ENCODE data around the gene PCDHB9.
"Not testable (repeated sequence)": the region's sequence is repeated elsewhere in the genome, so short reads cannot be mapped to it uniquely, and the experiment has no call there.

PCDHB9 gene

GRCh38 chr5:141188682-141189081 is 1.7 kb downstream of the PCDHB9 start:
- not testable (repeated sequence) for DNase-seq (ENCODE audit: low read depth)

GRCh38 chr5:141189131-141189530 is 2.2 kb downstream of the PCDHB9 start:
- DNase-seq (ENCODE audit: low read depth): not testable (repeated sequence)

- no peak for DNase-seq (ENCODE audit: low read depth)
Measured at GRCh38 chr5:141192110-141192725, 5.3 kb downstream of the PCDHB9 start, which contains the start of gene PCDHB10. Gene PCDHB10 (plus strand): TSS chr5:141192353. CDS start chr5:141192553, 200 bp downstream.

- not testable (repeated sequence) for DNase-seq (ENCODE audit: low read depth)
Measured at GRCh38 chr5:141194332-141194731, 7.4 kb downstream of the PCDHB9 start.

- no peak for DNase-seq (ENCODE audit: low read depth)
Measured at GRCh38 chr5:141196363-141196762, 9.4 kb downstream of the PCDHB9 start.

- DNase-seq (ENCODE audit: low read depth): no peak
Measured at GRCh38 chr5:141199359-141200235, 12.6 kb downstream of the PCDHB9 start, which contains the start of gene PCDHB11. Gene PCDHB11 (plus strand): TSS chr5:141199627. CDS start chr5:141199775, 148 bp downstream.

- not testable (repeated sequence) for DNase-seq (ENCODE audit: low read depth)
Measured at GRCh38 chr5:141201126-141201525, 14.2 kb downstream of the PCDHB9 start.

GRCh38 chr5:141201646-141202045 is 14.7 kb downstream of the PCDHB9 start:
- not testable (repeated sequence) for DNase-seq (ENCODE audit: low read depth)

- no peak for DNase-seq (ENCODE audit: low read depth)
Measured at GRCh38 chr5:141208478-141208877, 21.5 kb downstream of the PCDHB9 start, which contains the start of gene PCDHB12. Gene PCDHB12 (plus strand): TSS chr5:141208719. CDS start chr5:141208908, 189 bp downstream.

- not testable (repeated sequence) for DNase-seq (ENCODE audit: low read depth)
Measured at GRCh38 chr5:141210281-141210680, 23.3 kb downstream of the PCDHB9 start.

- not testable (repeated sequence) for DNase-seq (ENCODE audit: low read depth)
Measured at GRCh38 chr5:141210849-141211248, 23.9 kb downstream of the PCDHB9 start.

GRCh38 chr5:141213656-141214339 is 26.8 kb downstream of the PCDHB9 start, which contains the start of gene PCDHB13:
Gene PCDHB13 (plus strand): TSS chr5:141213919. CDS start chr5:141214124, 205 bp downstream.
- not testable (repeated sequence) for DNase-seq (ENCODE audit: low read depth)

GRCh38 chr5:141214583-141214982 is 27.6 kb downstream of the PCDHB9 start:
- not testable (repeated sequence) for DNase-seq (ENCODE audit: low read depth)

GRCh38 chr5:141215504-141215903 is 28.5 kb downstream of the PCDHB9 start:
- DNase-seq (ENCODE audit: low read depth): not testable (repeated sequence)

GRCh38 chr5:141216035-141216434 is 29.1 kb downstream of the PCDHB9 start:
- not testable (repeated sequence) for DNase-seq (ENCODE audit: low read depth)

GRCh38 chr5:141223112-141223783 is 36.3 kb downstream of the PCDHB9 start, which contains the start of gene PCDHB14:
Gene PCDHB14 (plus strand): TSS chr5:141223343. CDS start chr5:141223506, 163 bp downstream.
- peak; percentile 6 for DNase-seq (ENCODE audit: low read depth)

- DNase-seq (ENCODE audit: low read depth): not testable (repeated sequence)
Measured at GRCh38 chr5:141224844-141225243, 37.9 kb downstream of the PCDHB9 start.

GRCh38 chr5:141225421-141225820 is 38.5 kb downstream of the PCDHB9 start:
- not testable (repeated sequence) for DNase-seq (ENCODE audit: low read depth)

GRCh38 chr5:141234109-141234667 is 47.2 kb downstream of the PCDHB9 start:
- no peak for DNase-seq (ENCODE audit: low read depth)

- not testable (repeated sequence) for DNase-seq (ENCODE audit: low read depth)
Measured at GRCh38 chr5:141235922-141236321, 49.0 kb downstream of the PCDHB9 start.
